Astrocyte (in vitro differentiated cells and primary cell): ENCODE results near the gene EPS8L3. TPM values are rescaled to one million over a fixed set of nuclear protein-coding genes. Genes with fewer than 3 reads are reported as not detected.
"Not testable (repeated sequence)": the region's sequence is repeated elsewhere in the genome, so short reads cannot be mapped to it uniquely, and the experiment has no call there.

Experiments
- DNase-seq: peaks from one replicate; pipeline ENCODE4 v3.0.0-alpha.2; 2010; ENCODE audit warnings: low read depth
- FAIRE-seq: peaks from 2 replicates; lab custom pipeline; 2011; peaks lifted over from hg19 to GRCh38; lab: Jason Lieb, UNC
- H2AFZ ChIP-seq: 2 replicates; pipeline ENCODE4 v1.6.0; 2012; ENCODE audit warnings: low read depth, low read length, inconsistent platforms
- H3K27ac ChIP-seq: 2 replicates; pipeline ENCODE4 v1.5.1; 2011; ENCODE audit warnings: low read depth, low read length, inconsistent platforms
- H3K27me3 ChIP-seq: 2 replicates; pipeline ENCODE4 v1.6.0; 2011; ENCODE audit warnings: low read length, inconsistent platforms; ENCODE audit not compliant: insufficient read depth
- H3K36me3 ChIP-seq: 2 replicates; pipeline ENCODE4 v1.5.1; 2011; ENCODE audit warnings: low read length, inconsistent platforms; ENCODE audit not compliant: insufficient read depth
- H3K4me1 ChIP-seq: 2 replicates; pipeline ENCODE4 v1.5.1; 2011; ENCODE audit warnings: low read length, inconsistent platforms; ENCODE audit not compliant: insufficient read depth
- H3K4me2 ChIP-seq: 2 replicates; pipeline ENCODE4 v1.6.0; 2012; ENCODE audit warnings: low read length, inconsistent platforms
- H3K4me3 ChIP-seq: 2 replicates; pipeline ENCODE4 v1.5.1; 2011; ENCODE audit warnings: low read depth, mild to moderate bottlenecking, low read length, inconsistent platforms; ENCODE audit not compliant: insufficient read depth
- H3K79me2 ChIP-seq: 2 replicates; pipeline ENCODE4 v1.6.0; 2012; ENCODE audit warnings: mild to moderate bottlenecking, low read length, inconsistent platforms; ENCODE audit not compliant: insufficient read depth
- H3K9ac ChIP-seq: 2 replicates; pipeline ENCODE4 v1.6.0; 2012; ENCODE audit warnings: mild to moderate bottlenecking, low read length, inconsistent platforms
- H3K9me3 ChIP-seq: 2 replicates; pipeline ENCODE4 v1.5.1; 2012; ENCODE audit warnings: low read depth, mild to moderate bottlenecking, low read length, inconsistent platforms; ENCODE audit not compliant: insufficient read depth
- H4K20me1 ChIP-seq: 2 replicates; pipeline ENCODE4 v1.6.0; 2012; ENCODE audit warnings: low read length, inconsistent platforms; ENCODE audit not compliant: insufficient read depth
- H3K27ac Mint-ChIP-seq: one replicate; pipeline ENCODE4 v1.8.0; 2021; ENCODE audit warnings: mild to moderate bottlenecking, mixed read lengths; ENCODE audit not compliant: unreplicated experiment
- H3K27me3 Mint-ChIP-seq: one replicate; pipeline ENCODE4 v1.8.0; 2021; ENCODE audit warnings: low read depth, mixed read lengths; ENCODE audit not compliant: unreplicated experiment
- H3K36me3 Mint-ChIP-seq: one replicate; pipeline ENCODE4 v1.8.0; 2021; ENCODE audit warnings: low read depth, mixed read lengths; ENCODE audit not compliant: unreplicated experiment
- H3K4me1 Mint-ChIP-seq: one replicate; pipeline ENCODE4 v1.8.0; 2021; ENCODE audit warnings: low read depth, mixed read lengths; ENCODE audit not compliant: unreplicated experiment
- H3K4me3 Mint-ChIP-seq: one replicate; pipeline ENCODE4 v1.8.0; 2021; ENCODE audit warnings: mild to moderate bottlenecking, moderate library complexity, mixed read lengths; ENCODE audit not compliant: unreplicated experiment
- H3K9me3 Mint-ChIP-seq: one replicate; pipeline ENCODE4 v1.8.0; 2021; ENCODE audit warnings: mild to moderate bottlenecking, mixed read lengths; ENCODE audit not compliant: unreplicated experiment
- EZH2 ChIP-seq: IDR thresholded peaks from 2 replicates; pipeline ENCODE4 v1.6.1; 2012; ENCODE audit warnings: mild to moderate bottlenecking, low read length, inconsistent platforms; ENCODE audit not compliant: insufficient read depth
- total RNA-seq: library from RNA; stranded (reverse); gene quantifications from 2 replicates; pipeline ENCODE4 v1.2.1, GENCODE V29; 2021
- TF ChIP-seq, protein P1 (sequence below): IDR thresholded peaks from 2 replicates; pipeline ENCODE4 v1.5.1; 2011; ENCODE audit warnings: low read depth, mild to moderate bottlenecking, inconsistent platforms, low read length, moderate library complexity; ENCODE audit not compliant: insufficient read depth

Gene EPS8L3
- total RNA-seq, 1 donor from 2014 or later: not detected

DNA sequence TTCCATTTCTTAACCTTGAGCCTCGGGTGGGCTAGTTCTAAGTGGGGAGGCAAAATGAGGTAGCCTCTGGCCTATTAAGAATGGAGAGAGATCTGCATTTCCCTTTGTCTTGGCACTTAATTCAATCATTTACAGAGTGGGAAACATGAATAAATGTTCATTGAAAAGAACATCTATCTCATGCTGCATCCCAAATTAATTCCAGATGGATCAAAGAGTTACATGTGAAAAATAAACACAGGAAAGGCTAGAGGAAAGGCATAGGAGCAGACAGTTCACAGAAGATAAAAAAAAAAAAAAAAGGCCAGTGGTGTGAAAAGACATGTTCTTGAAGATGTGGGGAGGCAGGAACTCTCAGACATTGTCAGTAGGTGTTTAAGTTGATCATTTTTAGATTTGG lies 35.7 kb upstream of the EPS8L3 start:
- DNase-seq: no peak

DNA sequence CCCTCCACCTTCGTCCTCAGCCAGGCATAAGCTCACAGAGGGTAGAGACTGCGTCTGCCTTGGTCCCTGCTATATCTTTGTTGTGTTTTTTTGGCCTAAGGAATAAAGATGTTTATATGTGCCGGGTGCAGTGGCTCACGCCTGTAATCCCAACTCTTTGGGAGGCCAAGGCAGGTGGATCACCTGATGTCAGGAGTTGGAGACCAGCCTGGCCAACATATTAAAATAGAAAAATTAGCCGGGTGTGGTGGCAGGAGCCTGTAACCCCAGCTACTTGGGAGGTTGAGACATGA lies 33.5 kb upstream of the EPS8L3 start:
- not testable (repeated sequence) for H3K27ac Mint-ChIP-seq, H2AFZ ChIP-seq, H3K4me3 ChIP-seq, FAIRE-seq, H3K79me2 ChIP-seq, H3K36me3 Mint-ChIP-seq, H3K36me3 ChIP-seq, H3K27me3 ChIP-seq, H3K9me3 ChIP-seq, H3K9ac ChIP-seq, H3K9me3 Mint-ChIP-seq, H3K4me2 ChIP-seq, H3K4me3 Mint-ChIP-seq, H4K20me1 ChIP-seq, H3K27ac ChIP-seq, H3K27me3 Mint-ChIP-seq, DNase-seq
- peaks cover 30% of the 10 kb centered on the region for H3K4me1 ChIP-seq
- peaks cover 30% of the 10 kb centered on the region for H3K4me1 Mint-ChIP-seq

More for the DNA sequence above, 35.7 kb upstream of the EPS8L3 start:
- H2AFZ ChIP-seq: no peak overlapping the region
- Mint-ChIP-seq H3K4me3 (no peak overlapping the region), H3K9me3 (no peaks in the 10 kb centered on the region), H3K27ac (no peak overlapping the region), H3K4me1 (peaks cover 13% of the 10 kb centered on the region), H3K27me3 (peaks cover 10% of the 10 kb centered on the region), H3K36me3 (no peaks in the 10 kb centered on the region)
- no peaks in the 10 kb centered on the region for H3K79me2 ChIP-seq
- H3K4me2 ChIP-seq: no peak overlapping the region
- H3K27me3 ChIP-seq: no peaks in the 10 kb centered on the region
- TF ChIP-seq, protein P1, sequence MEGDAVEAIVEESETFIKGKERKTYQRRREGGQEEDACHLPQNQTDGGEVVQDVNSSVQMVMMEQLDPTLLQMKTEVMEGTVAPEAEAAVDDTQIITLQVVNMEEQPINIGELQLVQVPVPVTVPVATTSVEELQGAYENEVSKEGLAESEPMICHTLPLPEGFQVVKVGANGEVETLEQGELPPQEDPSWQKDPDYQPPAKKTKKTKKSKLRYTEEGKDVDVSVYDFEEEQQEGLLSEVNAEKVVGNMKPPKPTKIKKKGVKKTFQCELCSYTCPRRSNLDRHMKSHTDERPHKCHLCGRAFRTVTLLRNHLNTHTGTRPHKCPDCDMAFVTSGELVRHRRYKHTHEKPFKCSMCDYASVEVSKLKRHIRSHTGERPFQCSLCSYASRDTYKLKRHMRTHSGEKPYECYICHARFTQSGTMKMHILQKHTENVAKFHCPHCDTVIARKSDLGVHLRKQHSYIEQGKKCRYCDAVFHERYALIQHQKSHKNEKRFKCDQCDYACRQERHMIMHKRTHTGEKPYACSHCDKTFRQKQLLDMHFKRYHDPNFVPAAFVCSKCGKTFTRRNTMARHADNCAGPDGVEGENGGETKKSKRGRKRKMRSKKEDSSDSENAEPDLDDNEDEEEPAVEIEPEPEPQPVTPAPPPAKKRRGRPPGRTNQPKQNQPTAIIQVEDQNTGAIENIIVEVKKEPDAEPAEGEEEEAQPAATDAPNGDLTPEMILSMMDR: no peak
- H3K36me3 ChIP-seq: no peaks in the 10 kb centered on the region
- no peaks in the 10 kb centered on the region for H4K20me1 ChIP-seq
- peaks cover 24% of the 10 kb centered on the region for H3K4me1 ChIP-seq
- no peaks in the 10 kb centered on the region for H3K9me3 ChIP-seq
- H3K9ac ChIP-seq: no peak overlapping the region
- FAIRE-seq: no peak
- no peak overlapping the region for H3K27ac ChIP-seq
- H3K4me3 ChIP-seq: no peak overlapping the region

DNA sequence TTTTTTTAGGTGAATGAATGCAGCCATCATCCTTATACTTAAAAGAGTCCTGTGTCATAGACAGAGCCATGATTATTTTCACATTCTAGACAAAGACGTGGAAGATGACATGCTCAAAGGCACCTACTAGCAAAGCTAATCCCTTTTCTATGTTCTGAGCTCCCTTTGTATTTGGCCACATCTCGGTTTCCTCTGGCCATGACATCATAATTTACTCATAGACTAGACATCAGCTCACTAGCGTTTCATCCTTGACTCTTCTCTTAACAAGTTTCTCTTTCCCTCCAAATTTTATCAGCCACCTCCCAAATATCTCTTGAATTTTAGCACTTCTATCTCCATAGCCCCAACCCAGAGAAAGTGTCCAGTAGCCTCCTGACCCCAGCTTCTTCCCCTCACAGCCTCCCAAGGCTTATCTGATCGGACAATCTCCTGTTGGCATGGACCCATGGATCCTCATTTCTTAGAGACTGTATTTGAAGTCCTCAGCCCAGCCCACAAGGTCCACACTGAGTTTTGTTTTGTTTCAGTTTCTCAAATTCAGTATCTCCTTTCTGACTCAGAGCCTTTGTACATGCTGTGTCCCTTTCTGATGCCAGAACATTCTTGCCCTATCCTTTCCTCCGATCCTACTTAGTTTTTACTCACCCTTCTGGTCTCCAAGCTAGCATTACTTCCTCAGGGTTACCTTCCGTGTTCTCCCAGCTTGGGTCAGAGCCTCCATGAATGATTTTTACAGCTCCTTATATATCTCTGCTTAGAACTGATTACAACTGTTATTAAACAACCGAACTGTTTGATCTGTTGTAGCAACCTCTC lies 33.0 kb upstream of the EPS8L3 start:
- Histone ChIP-seq H4K20me1 (no peaks in the 10 kb centered on the region), H3K9ac (no peak overlapping the region), H3K27me3 (no peaks in the 10 kb centered on the region), H3K4me2 (peak overlapping the region; percentile 51), H2AFZ (no peak overlapping the region), H3K4me3 (no peak overlapping the region), H3K9me3 (no peaks in the 10 kb centered on the region), H3K4me1 (peaks cover 36% of the 10 kb centered on the region), H3K36me3 (no peaks in the 10 kb centered on the region), H3K27ac (no peak overlapping the region), H3K79me2 (no peaks in the 10 kb centered on the region)
- no peaks in the 10 kb centered on the region for H3K27me3 Mint-ChIP-seq
- no peaks in the 10 kb centered on the region for H3K36me3 Mint-ChIP-seq
- H3K27ac Mint-ChIP-seq: no peak overlapping the region
- H3K4me3 Mint-ChIP-seq: no peak overlapping the region
- TF ChIP-seq, protein P1: no peak
- no peak for TF ChIP-seq EZH2
- peaks cover 35% of the 10 kb centered on the region for H3K4me1 Mint-ChIP-seq
- no peak for FAIRE-seq
- no peak for DNase-seq
- no peaks in the 10 kb centered on the region for H3K9me3 Mint-ChIP-seq
